Loucy (cell line): ENCODE measurements around the gene OPN1MW3.
"Not testable (repeated sequence)": the region's sequence is repeated elsewhere in the genome, so short reads cannot be mapped to it uniquely, and the experiment has no call there.

Source experiments
- H2AFZ ChIP-seq: fragments of 200-600 bp; sonication (generic); 2 replicates; pipeline ENCODE4 v1.6.0; 2016; ENCODE audit warnings: antibody characterized with exemption, mild to moderate bottlenecking, low read length, moderate library complexity
- H3F3A ChIP-seq: fragments of 200-600 bp; 2 replicates; pipeline ENCODE4 v1.6.0; 2016; ENCODE audit warnings: antibody characterized with exemption, low read depth, mild to moderate bottlenecking
- H3K27me3 ChIP-seq: fragments of 200-600 bp; sonication (generic); 2 replicates; pipeline ENCODE4 v1.6.1; 2014; ENCODE audit warnings: low read length, mild to moderate bottlenecking; ENCODE audit not compliant: insufficient read depth, poor library complexity, severe bottlenecking
- H3K36me3 ChIP-seq: fragments of 200-600 bp; sonication (generic); 2 replicates; pipeline ENCODE4 v1.6.1; 2016; ENCODE audit warnings: low read length; ENCODE audit not compliant: insufficient read depth
- H3K4me1 ChIP-seq: fragments of 200-600 bp; sonication (generic); 2 replicates; pipeline ENCODE4 v1.5.1; 2014; ENCODE audit warnings: low read length, mild to moderate bottlenecking; ENCODE audit not compliant: insufficient read depth, poor library complexity, severe bottlenecking
- H3K4me2 ChIP-seq: fragments of 200-600 bp; sonication (generic); 2 replicates; pipeline ENCODE4 v1.6.0; 2014; ENCODE audit warnings: antibody characterized with exemption, low read length, low read depth, mild to moderate bottlenecking; ENCODE audit not compliant: poor library complexity, severe bottlenecking
- H3K4me3 ChIP-seq: fragments of 200-600 bp; sonication (generic); 2 replicates; pipeline ENCODE4 v1.5.1; 2014; ENCODE audit warnings: low read length, mild to moderate bottlenecking, mixed read lengths; ENCODE audit not compliant: poor library complexity, severe bottlenecking
- H3K79me2 ChIP-seq: fragments of 200-600 bp; sonication (generic); 2 replicates; pipeline ENCODE4 v1.6.1; 2014; ENCODE audit warnings: low read length; ENCODE audit not compliant: insufficient read depth
- H3K9ac ChIP-seq: fragments of 200-600 bp; sonication (generic); 2 replicates; pipeline ENCODE4 v1.6.0; 2014; ENCODE audit warnings: mild to moderate bottlenecking, low read depth, low read length, moderate library complexity; ENCODE audit not compliant: poor library complexity, severe bottlenecking
- H3K9me2 ChIP-seq: fragments of 200-600 bp; sonication (generic); replicated peaks from 2 replicates; pipeline ENCODE4 v1.6.1; 2016; ENCODE audit warnings: low read depth, low read length, mixed read lengths
- H3K9me3 ChIP-seq: fragments of 200-600 bp; sonication (generic); 2 replicates; pipeline ENCODE4 v1.6.1; 2014; ENCODE audit warnings: mild to moderate bottlenecking, antibody characterized with exemption, low read length, low read depth; ENCODE audit not compliant: insufficient read depth
- H4K20me1 ChIP-seq: fragments of 200-600 bp; sonication (generic); 2 replicates; pipeline ENCODE4 v1.6.0; 2014; ENCODE audit warnings: antibody characterized with exemption, low read length, mild to moderate bottlenecking; ENCODE audit not compliant: insufficient read depth, poor library complexity, severe bottlenecking

OPN1MW3 gene

DNA sequence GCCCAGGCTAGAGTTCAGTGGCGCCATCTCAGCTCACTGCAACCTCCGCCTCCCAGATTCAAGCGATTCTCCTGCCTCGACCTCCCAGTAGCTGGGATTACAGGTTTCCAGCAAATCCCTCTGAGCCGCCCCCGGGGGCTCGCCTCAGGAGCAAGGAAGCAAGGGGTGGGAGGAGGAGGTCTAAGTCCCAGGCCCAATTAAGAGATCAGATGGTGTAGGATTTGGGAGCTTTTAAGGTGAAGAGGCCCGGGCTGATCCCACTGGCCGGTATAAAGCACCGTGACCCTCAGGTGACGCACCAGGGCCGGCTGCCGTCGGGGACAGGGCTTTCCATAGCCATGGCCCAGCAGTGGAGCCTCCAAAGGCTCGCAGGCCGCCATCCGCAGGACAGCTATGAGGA lies at the start of gene OPN1MW3:
Gene OPN1MW3 (plus strand): TSS at position 301 of the 400 bp plus-strand sequence. CDS start 38 bp downstream, at position 339.
- not testable (repeated sequence) for H3K9me2 ChIP-seq, H3F3A ChIP-seq, H3K9ac ChIP-seq, H3K27me3 ChIP-seq, H3K79me2 ChIP-seq, H3K36me3 ChIP-seq, H3K4me1 ChIP-seq, H2AFZ ChIP-seq, H3K9me3 ChIP-seq, H3K4me2 ChIP-seq, H4K20me1 ChIP-seq, H3K4me3 ChIP-seq

DNA sequence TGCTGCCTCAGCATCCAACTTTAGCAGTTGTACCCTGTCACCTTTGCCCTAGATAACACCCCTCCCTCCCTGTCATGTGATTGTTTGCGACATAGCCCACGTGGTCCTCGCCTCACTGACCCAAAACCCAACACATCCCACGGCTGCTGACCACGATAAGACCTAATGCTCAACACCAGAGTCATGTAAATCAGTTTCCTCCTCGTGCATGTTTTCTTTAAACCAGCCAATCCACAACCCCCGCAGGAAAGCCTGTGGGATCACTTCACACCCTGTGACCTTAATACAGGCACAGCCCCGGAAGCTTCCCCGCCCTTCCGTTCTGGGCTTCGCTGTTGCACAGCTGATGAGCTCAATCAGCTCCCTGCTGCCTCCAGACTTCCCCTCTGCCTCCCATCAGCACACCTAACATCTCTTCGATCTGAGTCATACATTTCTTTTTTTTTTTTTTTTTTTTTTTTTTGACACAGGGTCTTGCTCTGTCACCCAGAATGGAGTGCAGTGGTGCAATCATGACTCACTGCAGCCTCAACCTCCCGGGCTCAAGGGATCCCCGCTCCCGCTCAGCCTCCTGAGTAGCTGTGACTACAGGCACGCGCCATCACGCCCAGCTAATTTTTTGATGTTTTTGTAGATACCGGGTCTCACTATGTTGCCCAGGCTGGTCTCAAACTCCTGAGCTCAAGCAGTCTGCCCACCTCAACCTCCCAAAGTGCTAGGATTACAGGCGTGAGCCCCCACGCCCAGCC lies 47.5 kb upstream of the OPN1MW3 start:
- not testable (repeated sequence) for H3F3A ChIP-seq, H3K9me2 ChIP-seq, H3K79me2 ChIP-seq, H3K9ac ChIP-seq, H3K9me3 ChIP-seq, H3K36me3 ChIP-seq, H3K4me1 ChIP-seq, H4K20me1 ChIP-seq, H3K4me3 ChIP-seq, H3K27me3 ChIP-seq, H3K4me2 ChIP-seq, H2AFZ ChIP-seq

DNA sequence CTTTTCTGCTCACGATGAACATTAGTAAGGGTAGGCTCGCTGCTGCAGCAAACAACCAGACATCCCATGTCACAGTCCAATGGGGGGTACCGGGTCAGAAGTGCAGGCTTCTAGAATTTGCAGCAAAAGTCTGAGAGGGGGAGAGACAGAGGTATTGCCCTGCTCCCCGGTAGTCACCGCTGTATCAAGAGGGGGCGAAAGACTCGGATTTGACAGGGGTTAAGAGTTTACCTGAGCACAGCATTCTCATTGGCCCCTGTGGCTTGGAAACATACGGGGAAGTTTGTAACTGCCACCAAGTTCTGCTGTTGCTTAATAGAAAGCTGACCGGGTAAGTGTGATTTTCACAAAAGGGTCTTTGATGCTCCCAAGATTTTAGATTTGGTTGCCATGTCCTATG lies 46.3 kb upstream of the OPN1MW3 start:
- not testable (repeated sequence) for H3K9me3 ChIP-seq, H2AFZ ChIP-seq, H3K9me2 ChIP-seq, H3K27me3 ChIP-seq, H3K4me2 ChIP-seq, H3F3A ChIP-seq, H4K20me1 ChIP-seq, H3K4me1 ChIP-seq, H3K9ac ChIP-seq, H3K79me2 ChIP-seq, H3K4me3 ChIP-seq, H3K36me3 ChIP-seq

DNA sequence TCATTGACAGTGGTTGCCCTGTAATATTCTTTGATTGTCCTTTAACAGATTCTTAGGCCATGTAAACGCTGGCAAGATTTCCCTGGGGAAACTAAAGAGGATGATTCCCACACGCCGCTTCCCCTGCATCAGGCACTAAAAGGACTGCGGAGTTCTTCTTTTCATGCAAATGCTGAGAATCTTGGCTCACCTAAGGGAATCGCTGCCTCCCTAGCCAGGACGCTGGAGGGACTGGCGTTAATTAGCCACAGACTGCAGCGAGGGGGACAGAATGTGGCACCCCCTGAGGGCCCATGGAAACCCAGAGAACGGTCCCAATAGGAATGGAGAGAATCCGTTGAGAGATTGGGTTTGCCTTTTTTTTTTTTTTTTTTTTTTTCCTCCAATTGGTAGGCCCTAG lies 45.9 kb upstream of the OPN1MW3 start:
- H3K4me3 ChIP-seq, H3K4me2 ChIP-seq, H3K9me2 ChIP-seq, H3F3A ChIP-seq, H3K9me3 ChIP-seq, H3K9ac ChIP-seq, H3K27me3 ChIP-seq, H3K4me1 ChIP-seq, H3K36me3 ChIP-seq, H2AFZ ChIP-seq, H3K79me2 ChIP-seq, H4K20me1 ChIP-seq: not testable (repeated sequence)

DNA sequence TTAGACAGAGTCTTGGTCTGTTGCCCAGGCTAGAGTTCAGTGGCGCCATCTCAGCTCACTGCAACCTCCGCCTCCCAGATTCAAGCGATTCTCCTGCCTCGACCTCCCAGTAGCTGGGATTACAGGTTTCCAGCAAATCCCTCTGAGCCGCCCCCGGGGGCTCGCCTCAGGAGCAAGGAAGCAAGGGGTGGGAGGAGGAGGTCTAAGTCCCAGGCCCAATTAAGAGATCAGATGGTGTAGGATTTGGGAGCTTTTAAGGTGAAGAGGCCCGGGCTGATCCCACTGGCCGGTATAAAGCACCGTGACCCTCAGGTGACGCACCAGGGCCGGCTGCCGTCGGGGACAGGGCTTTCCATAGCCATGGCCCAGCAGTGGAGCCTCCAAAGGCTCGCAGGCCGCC lies 37.9 kb upstream of the OPN1MW3 start, which contains the start of gene OPN1MW2:
Gene OPN1MW2 (plus strand): TSS at position 301 of the 400 bp plus-strand sequence. CDS start 60 bp downstream, at position 361.
- not testable (repeated sequence) for H2AFZ ChIP-seq, H3K9me3 ChIP-seq, H3K79me2 ChIP-seq, H3F3A ChIP-seq, H3K4me3 ChIP-seq, H3K36me3 ChIP-seq, H4K20me1 ChIP-seq, H3K9me2 ChIP-seq, H3K4me2 ChIP-seq, H3K4me1 ChIP-seq, H3K27me3 ChIP-seq, H3K9ac ChIP-seq

DNA sequence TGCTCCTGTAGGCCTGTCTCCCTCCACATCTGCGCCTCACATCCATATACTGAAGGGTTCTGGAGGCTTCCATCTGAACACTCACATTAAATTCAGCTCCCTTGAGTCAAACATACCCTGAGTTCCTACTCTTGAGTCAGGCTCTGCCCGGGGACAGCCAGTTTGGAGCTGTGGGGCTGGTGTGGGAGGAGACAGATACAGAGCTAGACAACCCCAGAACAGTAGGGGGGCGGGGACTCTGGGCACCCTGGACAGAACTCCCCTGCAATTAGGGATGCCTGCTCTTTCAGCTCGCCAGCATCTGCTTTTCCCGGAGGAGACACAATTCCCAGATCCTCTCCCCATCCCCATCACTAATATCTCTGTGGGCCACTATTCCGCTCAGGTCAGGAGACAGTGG lies 32.1 kb upstream of the OPN1MW3 start:
- H3K4me3 ChIP-seq, H3K4me1 ChIP-seq, H3K4me2 ChIP-seq, H3K9me2 ChIP-seq, H3K79me2 ChIP-seq, H2AFZ ChIP-seq, H3K27me3 ChIP-seq, H3K9ac ChIP-seq, H3K36me3 ChIP-seq, H3F3A ChIP-seq, H4K20me1 ChIP-seq, H3K9me3 ChIP-seq: not testable (repeated sequence)

DNA sequence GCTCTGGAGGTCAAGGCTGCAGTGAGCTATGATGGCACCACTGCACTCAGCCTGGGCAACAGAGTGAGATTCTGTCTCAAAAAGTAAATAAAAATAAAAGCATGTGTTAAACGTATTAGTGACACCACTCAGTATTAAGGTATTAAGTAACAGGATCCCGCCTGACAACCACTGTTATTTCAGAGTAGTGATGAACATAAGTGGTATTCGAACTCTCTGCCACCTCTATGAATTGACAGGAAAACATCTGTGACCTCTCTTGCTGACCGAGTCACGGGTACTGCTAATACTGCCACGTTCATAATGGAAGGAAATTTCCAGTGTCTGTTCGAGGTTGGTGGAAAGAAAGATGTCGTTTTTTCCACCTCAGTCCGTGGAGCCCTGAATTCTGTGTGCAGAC lies 30.7 kb upstream of the OPN1MW3 start:
- not testable (repeated sequence) for H3K9me3 ChIP-seq, H3K27me3 ChIP-seq, H3K79me2 ChIP-seq, H3K9me2 ChIP-seq, H4K20me1 ChIP-seq, H3K36me3 ChIP-seq, H3K4me2 ChIP-seq, H3K4me3 ChIP-seq, H3K9ac ChIP-seq, H2AFZ ChIP-seq, H3K4me1 ChIP-seq, H3F3A ChIP-seq
